PFSK-1 (cell line): ENCODE measurements around the gene AOPEP.

Experiments
- POLR2AphosphoS5 ChIP-seq: IDR thresholded peaks from 2 replicates; pipeline ENCODE4 v1.6.1; 2012; ENCODE audit warnings: low read depth, mild to moderate bottlenecking, control low read depth, low read length, moderate library complexity
- SIN3A ChIP-seq: IDR thresholded peaks from 2 replicates; pipeline ENCODE4 v1.6.1; 2012; ENCODE audit warnings: mild to moderate bottlenecking, low read length, moderate library complexity, borderline replicate concordance; ENCODE audit not compliant: insufficient read depth
- TAF1 ChIP-seq: IDR thresholded peaks from 2 replicates; pipeline ENCODE4 v1.6.1; 2012; ENCODE audit warnings: low read length, control low read depth, borderline replicate concordance; ENCODE audit not compliant: insufficient read depth

DNA sequence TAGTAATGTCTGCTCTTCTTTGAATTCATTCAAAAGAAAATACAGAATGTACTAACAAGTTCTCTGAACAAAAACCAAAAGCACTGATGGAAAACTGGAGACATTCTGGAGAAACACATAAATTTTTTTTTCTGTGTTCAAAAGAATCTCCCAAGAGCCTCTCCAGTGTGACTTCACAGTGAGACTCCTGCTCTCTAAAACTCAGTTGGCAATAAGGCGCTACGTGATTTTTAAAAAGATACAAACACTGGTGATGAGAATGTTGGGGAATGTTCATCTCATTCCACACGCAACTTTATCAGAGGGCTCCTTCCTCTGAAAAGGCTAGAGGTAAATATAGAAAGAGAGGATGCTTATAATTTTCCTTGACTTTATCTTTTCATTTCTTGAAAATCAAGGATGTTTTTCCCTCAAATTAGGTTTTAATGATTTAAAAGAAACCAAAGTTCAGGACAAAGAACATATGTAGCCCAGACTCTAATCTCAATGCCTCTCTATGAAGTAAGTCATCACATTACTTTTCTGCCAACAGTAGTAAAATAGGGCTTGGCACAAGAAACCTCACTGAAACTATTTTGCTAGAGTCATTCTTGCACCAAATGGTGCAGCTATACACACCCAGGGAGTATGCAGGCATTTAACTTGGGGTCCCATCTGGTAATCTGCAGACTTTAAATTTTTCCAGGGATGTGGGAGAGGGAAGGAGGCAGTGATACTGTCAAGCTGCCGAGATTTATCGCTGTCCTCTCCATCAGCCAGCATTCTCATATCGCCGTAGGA is 12.9 kb upstream of the AOPEP start:
- no peak for TF ChIP-seq POLR2AphosphoS5
- no peak for TF ChIP-seq TAF1
- TF ChIP-seq SIN3A = no peak
